H1 (cell line): ENCODE data around the gene TSR3. TPM values are rescaled to one million over a fixed set of nuclear protein-coding genes. Genes with fewer than 3 reads are reported as not detected.
A peak's percentile ranks its signal among the peaks of the same experiment; 100 is the strongest.

Source experiments
- CTCF ChIA-PET: fragments of 300-600 bp; sonication (Branson Sonifier 250); formaldehyde crosslinking; loops from one replicate; lab custom pipeline; 2021; ENCODE audit not compliant: partially characterized antibody; lab: Charles Lee
- POLR2A ChIA-PET: fragments of 300-600 bp; sonication (Branson Sonifier 250); formaldehyde crosslinking; loops from one replicate; lab custom pipeline; 2021; ENCODE audit warnings: inconsistent platforms; ENCODE audit not compliant: partially characterized antibody; lab: Charles Lee
- DNase-seq, 2 experiments: peaks; one replicate each; pipeline versions ENCODE4 v3.0.0 to v3.0.0-alpha.2; 2010 to 2022; ENCODE audit warnings: low spot score in 2 of 2, low read depth in 1 of 2, mixed read lengths in 1 of 2
- FAIRE-seq: peaks from 2 replicates; lab custom pipeline; 2011; peaks lifted over from hg19 to GRCh38; lab: Jason Lieb, UNC
- H2AFZ ChIP-seq: 2 replicates; pipeline ENCODE4 v1.8.1; 2012; ENCODE audit warnings: low read length, inconsistent platforms
- H2AK5ac ChIP-seq: 2 replicates; pipeline ENCODE4 v1.6.1; 2013; ENCODE audit warnings: low read depth, low read length
- H2BK120ac ChIP-seq: replicated peaks from 2 replicates; pipeline ENCODE3; 2013; ENCODE audit warnings: low read depth, low read length, inconsistent platforms
- H2BK12ac ChIP-seq: 2 replicates; pipeline ENCODE4 v1.6.1; 2013; ENCODE audit warnings: low read depth, low read length
- H2BK15ac ChIP-seq: 2 replicates; pipeline ENCODE4 v1.6.1; 2013; ENCODE audit warnings: low read length
- H2BK20ac ChIP-seq: 2 replicates; pipeline ENCODE4 v1.6.1; 2013; ENCODE audit warnings: low read length
- H2BK5ac ChIP-seq: 2 replicates; pipeline ENCODE4 v1.6.1; 2013; ENCODE audit warnings: low read depth, low read length
- H3K14ac ChIP-seq: 2 replicates; pipeline ENCODE4 v1.6.1; 2013; ENCODE audit warnings: inconsistent platforms; ENCODE audit not compliant: insufficient read length
- H3K18ac ChIP-seq: 2 replicates; pipeline ENCODE4 v1.6.1; 2013; ENCODE audit warnings: low read length; ENCODE audit errors: extremely low read depth
- H3K23ac ChIP-seq: 2 replicates; pipeline ENCODE4 v1.6.1; 2013; ENCODE audit warnings: inconsistent platforms; ENCODE audit not compliant: insufficient read length
- H3K23me2 ChIP-seq: 2 replicates; pipeline ENCODE4 v1.6.1; 2013; ENCODE audit warnings: low read depth, low read length
- H3K27ac ChIP-seq: 2 replicates; pipeline ENCODE4 v1.6.1; 2011; ENCODE audit warnings: low read depth, low read length, inconsistent platforms
- H3K27me3 ChIP-seq, 4 experiments: replicated peaks in 1 of 4; 1 replicate in 1 of 4; 2 replicates in 3 of 4; pipeline versions ENCODE4 v1.6.1 to v1.8.1; 2011 to 2013; ENCODE audit warnings: low read length in 3 of 4, mild to moderate bottlenecking in 3 of 4, inconsistent platforms in 2 of 4, mixed read lengths in 2 of 4, moderate library complexity in 1 of 4; ENCODE audit not compliant: control insufficient read depth in 3 of 4, insufficient read depth in 3 of 4; ENCODE audit errors: extremely low read depth in 1 of 4
- H3K36me3 ChIP-seq, 4 experiments: 2 replicates each; pipeline versions ENCODE4 v1.6.1 to v1.8.1; 2011 to 2013; ENCODE audit warnings: mild to moderate bottlenecking in 4 of 4, low read length in 3 of 4, moderate library complexity in 2 of 4, control low read depth in 1 of 4, inconsistent platforms in 1 of 4; ENCODE audit not compliant: insufficient read depth in 4 of 4, control insufficient read depth in 2 of 4
- H3K4ac ChIP-seq: replicated peaks from 2 replicates; pipeline ENCODE3; 2013; ENCODE audit warnings: low read length, low read depth, mixed read lengths, inconsistent platforms; ENCODE audit not compliant: insufficient read length
- H3K4me1 ChIP-seq, 4 experiments: replicated peaks in 1 of 4; 1 replicate in 1 of 4; 2 replicates in 3 of 4; pipeline versions ENCODE4 v1.6.1 to v1.8.1; 2011 to 2013; ENCODE audit warnings: low read length in 3 of 4, inconsistent platforms in 2 of 4, mixed read lengths in 1 of 4; ENCODE audit not compliant: insufficient read depth in 4 of 4, control insufficient read depth in 3 of 4
- H3K4me2 ChIP-seq, 2 experiments: 2 replicates each; pipeline versions ENCODE4 v1.6.1 to v1.8.1; 2011 to 2013; ENCODE audit warnings: low read depth in 2 of 2, low read length in 2 of 2, control low read depth in 1 of 2, inconsistent platforms in 1 of 2, mild to moderate bottlenecking in 1 of 2; ENCODE audit not compliant: insufficient read depth in 1 of 2
- H3K4me3 ChIP-seq, 4 experiments: fragments of 200-600, 300-600 bp in 1 of 4; sonication (generic), shearing (Covaris generic), sonication (Bioruptor Twin) in 1 of 4; 2 replicates each; pipeline versions ENCODE4 v1.5.1 to v1.8.1; 2011 to 2016; ENCODE audit warnings: low read length in 4 of 4, low read depth in 3 of 4, control low read depth in 2 of 4, inconsistent platforms in 2 of 4, mild to moderate bottlenecking in 2 of 4, mixed read lengths in 1 of 4, moderate library complexity in 1 of 4; ENCODE audit not compliant: insufficient read depth in 2 of 4; ENCODE audit errors: extremely low read depth in 1 of 4
- H3K56ac ChIP-seq: replicated peaks from 2 replicates; pipeline ENCODE3; 2013; ENCODE audit warnings: low read depth, mild to moderate bottlenecking, mixed read lengths, low read length, inconsistent platforms; ENCODE audit not compliant: insufficient read length
- H3K79me1 ChIP-seq: 2 replicates; pipeline ENCODE4 v1.6.1; 2013; ENCODE audit warnings: low read depth, low read length, control low read depth
- H3K79me2 ChIP-seq, 2 experiments: 2 replicates each; pipeline versions ENCODE4 v1.6.1 to v1.8.1; 2012 to 2013; ENCODE audit warnings: low read length in 2 of 2, mild to moderate bottlenecking in 2 of 2, inconsistent platforms in 1 of 2; ENCODE audit not compliant: insufficient read depth in 2 of 2, control insufficient read depth in 1 of 2
- H3K9ac ChIP-seq, 4 experiments: replicated peaks in 1 of 4; 1 replicate in 1 of 4; 2 replicates in 3 of 4; pipeline versions ENCODE4 v1.6.1 to v1.8.1; 2011 to 2013; ENCODE audit warnings: low read depth in 3 of 4, low read length in 3 of 4, control low read depth in 2 of 4, mild to moderate bottlenecking in 2 of 4, moderate library complexity in 2 of 4, inconsistent platforms in 1 of 4; ENCODE audit errors: extremely low read depth in 1 of 4
- H3K9me3 ChIP-seq, 2 experiments: 2 replicates each; pipeline versions ENCODE4 v1.6.1 to v1.8.1; 2012 to 2013; ENCODE audit warnings: mild to moderate bottlenecking in 2 of 2, moderate library complexity in 2 of 2, control low read depth in 1 of 2, inconsistent platforms in 1 of 2, low read depth in 1 of 2, low read length in 1 of 2, mixed read lengths in 1 of 2; ENCODE audit not compliant: insufficient read depth in 2 of 2
- H4K20me1 ChIP-seq, 2 experiments: replicated peaks in 1 of 2; 2 replicates each; pipeline versions ENCODE3 to v1.8.1; 2011 to 2013; ENCODE audit warnings: inconsistent platforms in 2 of 2, low read length in 2 of 2, mild to moderate bottlenecking in 1 of 2; ENCODE audit not compliant: insufficient read depth in 2 of 2, control insufficient read depth in 1 of 2
- H4K5ac ChIP-seq: 2 replicates; pipeline ENCODE4 v1.6.1; 2013; ENCODE audit warnings: low read length, low read depth, mixed read lengths, inconsistent platforms; ENCODE audit not compliant: insufficient read length
- H4K8ac ChIP-seq: 2 replicates; pipeline ENCODE4 v1.8.0; 2013; ENCODE audit warnings: mild to moderate bottlenecking, moderate library complexity, low read length, inconsistent platforms; ENCODE audit not compliant: insufficient read depth; ENCODE audit errors: extremely low read depth
- H4K91ac ChIP-seq: replicated peaks from 2 replicates; pipeline ENCODE3; 2013; ENCODE audit warnings: low read length, mixed read lengths, inconsistent platforms; ENCODE audit not compliant: insufficient read length
- CBX5 ChIP-seq: fragments of 300-800, 300-1000 bp; sonication (generic); IDR thresholded peaks from 2 replicates; pipeline ENCODE4 v1.7.1; 2016; ENCODE audit warnings: antibody characterized with exemption, low read length, low read depth
- POLR2AphosphoS5 ChIP-seq: IDR thresholded peaks from 2 replicates; pipeline ENCODE4 v1.6.1; 2011; ENCODE audit warnings: low read depth, low read length
- WGBS, 2 experiments: shearing (Covaris generic) in 1 of 2; methylation state at CpG; one replicate each; pipeline versions ENCODE4 v1.1.6 to v1.1.7; 2013 to 2015; ENCODE audit warnings: low lambda C conversion rate in 2 of 2, mixed read lengths in 2 of 2, inconsistent platforms in 1 of 2, low coverage in 1 of 2, missing lambda C conversion rate in 1 of 2; ENCODE audit not compliant: insufficient replicate concordance in 2 of 2, insufficient coverage in 1 of 2, insufficient read length in 1 of 2; ENCODE audit errors: extremely low coverage in 1 of 2, missing lambda C conversion rate in 1 of 2; 5-methylcytosine and 5-hydroxymethylcytosine counted together
- polyA plus RNA-seq, 7 experiments: library from polyadenylated mRNA; depleted of rRNA in 3 of 7; stranded (reverse) in 5 of 7; unstranded in 2 of 7; fragments of >200 nt in 5 of 7; fragments of 200-250 nt in 2 of 7; gene quantifications; 1 replicate in 5 of 7; 2 replicates in 1 of 7; 4 replicates in 1 of 7; pipeline versions ENCODE4 v1.2.1 to v1.2.3, GENCODE V29; 2011 to 2013; ENCODE audit warnings: missing spikeins in 2 of 7, mixed read lengths in 2 of 7
- total RNA-seq: library from RNA; stranded (reverse); fragmentation: NEBNext Ultra II Directional; extraction: Animal tissue kit (Norgen Biotek cat#: 25700); gene quantifications from 2 replicates; pipeline ENCODE4 v1.2.1, GENCODE V29; 2021

The TSR3 gene
- total and polyA plus RNA-seq, 2 of the 8 experiments (the other 6 are each of a cell fraction or from before 2014, with no cell fraction given), result 43.1 to 52.3 TPM

DNA sequence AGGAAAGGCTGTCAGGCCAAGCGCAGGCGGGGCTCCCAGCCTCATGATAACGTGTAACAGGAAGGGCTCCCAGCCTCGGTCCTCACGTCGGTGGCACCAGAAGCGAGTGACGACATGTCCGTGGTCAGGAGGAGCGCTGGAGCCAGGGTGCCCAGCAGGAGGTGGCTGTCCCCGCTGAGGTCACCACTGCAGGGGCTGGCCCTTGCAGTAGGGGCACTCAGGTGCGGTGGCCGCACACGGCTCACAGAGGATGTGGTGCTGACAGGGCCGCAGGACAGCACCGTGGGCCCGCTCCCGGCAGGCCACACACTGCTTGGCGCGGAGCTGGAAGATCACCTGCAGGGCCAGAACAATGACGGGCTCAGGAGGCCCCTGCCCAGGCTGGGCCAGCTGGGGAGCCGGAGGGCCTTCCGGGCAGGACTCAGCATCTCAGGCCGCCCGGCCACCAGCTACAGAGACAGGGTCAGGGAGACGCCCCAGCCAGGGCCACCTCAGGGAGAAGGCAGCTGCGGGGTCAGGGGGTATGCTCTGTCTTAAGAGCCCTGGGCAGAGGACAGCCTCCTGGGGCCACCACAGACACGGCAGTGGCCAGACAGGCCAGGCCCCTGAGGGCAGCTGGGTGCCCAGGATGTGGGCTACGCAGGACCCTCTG is 14.5 kb upstream of the TSR3 start:
- POLR2A ChIA-PET, result interaction anchor here (0.6 to 6.6 kb wide), 3 partner anchors 8 to 42 kb away, joined by 3 to 44 read pairs (median 3); no protein-coding TSS in a partner anchor
- no peak overlapping the region for H3K9ac ChIP-seq

More for the DNA sequence above, 14.5 kb upstream of the TSR3 start:
- peaks cover 5% of the 10 kb centered on the region; the same call in 1 of the 2 replicates for H3K79me1 ChIP-seq
- no peak overlapping the region for H3K18ac ChIP-seq
- no peak overlapping the region for H3K4ac ChIP-seq
- FAIRE-seq (no peak), DNase-seq (no peak)
- no peak overlapping the region for H4K91ac ChIP-seq
- no peak overlapping the region for H3K56ac ChIP-seq
- 0 out of 2 replicates have a peak, but pooled peaks have one; percentile 26 for TF ChIP-seq POLR2AphosphoS5
- no peak for TF ChIP-seq CBX5
- no peak overlapping the region for H3K14ac ChIP-seq
- H4K20me1 ChIP-seq, result peaks cover 8 to 29% of the 10 kb centered on the region in 2 experiments
- H2BK15ac ChIP-seq, result no peak overlapping the region
- H3K79me2 ChIP-seq, result peaks cover 0 to 5% of the 10 kb centered on the region in 2 experiments; a peak in 1 of 4 replicates
- H3K9me3 ChIP-seq, result no peaks in the 10 kb centered on the region
- no peak overlapping the region for H2BK120ac ChIP-seq
- H3K27me3 ChIP-seq, result no peaks in the 10 kb centered on the region
- no peak overlapping the region for H3K23ac ChIP-seq
- H3K4me3 ChIP-seq, result no peak overlapping the region
- H2BK20ac ChIP-seq, result no peak overlapping the region
- H2BK5ac ChIP-seq, result no peak overlapping the region
- H3K36me3 ChIP-seq, result peaks cover 15 to 47% (median 23%) of the 10 kb centered on the region in 4 experiments
- no peak overlapping the region for H2BK12ac ChIP-seq
- H4K8ac ChIP-seq, result no peak overlapping the region; the same call in 1 of the 2 replicates
- H4K5ac ChIP-seq, result no peak overlapping the region
- H3K27ac ChIP-seq, result no peak overlapping the region
- 93% methylated on average over 28 of the region's 29 CpGs; no CpG with 5 or more reads in 1 of the 2 experiments for WGBS, 2 experiments
- H3K4me2 ChIP-seq, result no peak overlapping the region
- H3K23me2 ChIP-seq, result no peaks in the 10 kb centered on the region
- H3K4me1 ChIP-seq, result no peaks in the 10 kb centered on the region
- no peak overlapping the region for H2AFZ ChIP-seq
- no peak overlapping the region for H2AK5ac ChIP-seq
- CTCF ChIA-PET, result interaction anchor here (0.8 to 8.1 kb wide), 7 partner anchors 9 to 146 kb away, joined by 3 to 59 read pairs (median 5); partner anchors contain the start of gene CCDC154
